HG02759 (cell line): ENCODE measurements around the gene STK11.

Experiments used
- ATAC-seq: cut with Tn5 transposase; IDR thresholded peaks from one replicate; pipeline ENCODE4 v1.9.1; 2021; ENCODE audit warnings: mild to moderate bottlenecking, moderate library complexity; ENCODE audit not compliant: unreplicated experiment

STK11 gene

GRCh38 chr19:1259876-1260748 lies 54.5 kb downstream of the STK11 start:
- peak; percentile 13 for ATAC-seq

- peak; percentile 67 for ATAC-seq
These were observed 55.4 kb downstream of the STK11 start for GRCh38 chr19:1260749-1261537.

GRCh38 chr19:1261538-1261797 lies 55.9 kb downstream of the STK11 start:
- no peak for ATAC-seq

GRCh38 chr19:1261798-1262622 lies 56.4 kb downstream of the STK11 start:
- ATAC-seq = no peak

GRCh38 chr19:1262623-1263123 lies 57.1 kb downstream of the STK11 start:
- no peak for ATAC-seq

DNA sequence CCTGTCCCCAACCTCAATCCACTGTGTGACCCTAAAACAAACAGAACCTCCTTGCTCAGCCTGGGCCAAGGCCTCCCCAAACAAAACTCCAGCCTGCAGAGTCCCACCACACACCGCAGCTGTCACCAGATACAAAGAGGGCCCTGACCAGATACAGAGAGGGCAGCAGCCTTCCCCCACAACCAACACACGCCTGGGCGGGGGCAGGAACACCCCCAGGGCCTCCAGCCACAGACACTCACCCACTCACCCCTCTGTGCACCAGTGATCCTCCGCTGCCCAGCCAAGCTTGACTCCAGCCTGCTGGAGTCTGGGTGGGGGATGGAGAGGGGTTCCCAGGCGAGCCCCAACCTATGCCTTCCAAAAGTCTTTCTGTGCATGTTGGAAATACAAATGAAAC lies 57.6 kb downstream of the STK11 start:
- ATAC-seq = no peak

DNA sequence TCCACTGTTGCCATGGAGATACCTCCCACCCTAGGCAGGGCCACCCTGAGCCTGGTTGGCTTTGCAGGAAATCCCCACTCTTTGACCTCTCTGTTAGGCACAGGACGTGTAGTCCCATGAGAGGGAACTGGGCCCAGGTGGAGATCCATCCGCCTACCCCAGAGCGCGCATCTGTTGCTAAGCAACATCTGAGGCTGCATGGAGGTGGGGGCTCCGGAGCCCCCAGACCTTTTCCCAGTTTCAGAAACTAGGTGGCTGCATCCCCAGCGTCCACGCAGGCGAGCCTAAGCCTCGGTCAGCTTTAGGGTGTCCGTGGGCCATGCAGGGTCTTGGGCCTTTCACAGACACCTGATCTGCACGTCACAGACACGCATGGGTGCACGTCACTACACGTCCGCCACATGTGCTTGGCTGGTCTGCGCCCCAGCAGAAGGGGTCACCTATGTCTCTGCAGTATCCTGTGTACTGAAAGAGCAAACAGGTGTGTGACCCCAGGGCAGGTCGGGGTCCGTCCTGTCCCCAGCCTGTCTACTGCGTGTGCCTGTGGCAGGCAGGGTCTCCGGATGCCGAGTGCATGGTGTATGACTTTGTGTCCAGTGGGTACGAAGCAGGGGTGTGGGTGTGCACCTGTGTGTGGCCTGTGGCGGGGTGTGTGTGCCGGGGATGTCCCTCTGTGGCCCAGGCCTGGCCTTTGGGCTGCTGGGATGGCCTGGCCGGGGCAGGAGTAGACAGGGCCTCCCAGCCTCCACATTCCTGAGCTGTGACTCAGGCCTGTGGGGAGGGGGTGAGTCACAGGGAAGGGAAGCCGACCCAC lies 59.4 kb downstream of the STK11 start:
- no peak for ATAC-seq

- ATAC-seq = no peak
These were observed 60.1 kb downstream of the STK11 start for GRCh38 chr19:1265615-1266128.

- ATAC-seq = peak; percentile 38
These were observed 60.7 kb downstream of the STK11 start for GRCh38 chr19:1266129-1266915.

DNA sequence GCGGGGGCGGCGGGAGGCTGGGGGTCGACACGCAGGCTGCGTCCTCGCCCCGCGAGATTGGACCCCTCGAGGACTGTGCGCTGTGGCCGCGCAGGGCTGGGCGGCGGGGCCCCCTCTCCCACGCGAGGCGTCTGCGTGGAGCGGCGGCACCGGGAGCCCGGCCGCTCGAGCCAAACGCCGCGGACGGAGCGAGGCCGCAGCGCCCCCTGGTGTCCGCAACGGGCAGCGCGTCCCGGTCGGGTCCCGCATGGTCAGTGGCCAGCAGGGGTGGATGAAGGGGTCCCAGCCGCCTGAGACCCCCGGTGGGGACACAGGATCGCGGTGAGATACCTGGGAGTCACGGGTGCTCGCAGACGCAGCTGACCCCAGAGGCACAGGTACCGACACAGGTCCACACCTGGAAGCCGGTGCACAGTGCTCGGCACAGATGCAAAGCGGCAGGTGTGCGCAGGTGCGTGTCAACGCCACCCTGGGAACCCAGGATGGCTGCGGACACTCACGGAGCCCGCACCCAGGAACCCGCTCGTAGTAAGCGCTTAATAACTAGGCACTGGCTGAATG lies 61.4 kb downstream of the STK11 start:
- ATAC-seq = peak; percentile 15

DNA sequence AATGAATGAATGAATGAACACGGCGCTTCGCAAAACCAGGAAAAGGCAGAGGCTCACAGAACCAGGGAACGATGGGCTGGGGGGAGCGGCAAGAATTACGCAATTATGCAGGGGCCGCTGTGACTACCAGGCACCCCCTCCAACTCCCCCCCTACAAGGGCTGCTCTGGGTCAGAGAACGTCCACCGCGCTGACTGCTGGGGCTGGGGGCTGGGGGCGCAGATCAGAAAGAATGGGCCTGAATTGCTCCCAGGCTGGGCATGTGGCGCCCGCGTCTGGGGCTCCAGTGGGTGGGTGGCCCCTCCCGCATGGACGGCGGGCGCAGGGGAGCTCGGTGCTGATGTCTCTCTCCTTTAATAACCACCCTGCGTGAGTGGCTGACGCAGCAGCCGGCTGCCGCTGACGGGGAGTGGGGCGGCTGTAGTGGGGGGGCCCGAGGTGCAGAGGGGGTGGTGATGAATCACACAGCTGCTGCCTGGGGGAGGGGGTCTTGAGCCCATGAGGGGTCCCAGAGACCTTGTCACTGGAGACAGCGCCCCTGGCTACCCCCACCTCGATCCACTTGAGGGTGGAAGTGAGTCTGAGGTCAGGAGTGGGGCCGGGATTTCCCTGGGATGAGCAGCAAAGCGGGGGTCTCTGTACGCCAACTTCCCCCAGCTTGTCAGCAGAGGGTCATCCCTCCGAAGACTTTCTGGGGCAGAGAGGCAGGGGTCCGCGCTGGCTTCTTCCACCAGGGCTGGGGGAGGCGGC lies 62.1 kb downstream of the STK11 start:
- ATAC-seq = no peak

DNA sequence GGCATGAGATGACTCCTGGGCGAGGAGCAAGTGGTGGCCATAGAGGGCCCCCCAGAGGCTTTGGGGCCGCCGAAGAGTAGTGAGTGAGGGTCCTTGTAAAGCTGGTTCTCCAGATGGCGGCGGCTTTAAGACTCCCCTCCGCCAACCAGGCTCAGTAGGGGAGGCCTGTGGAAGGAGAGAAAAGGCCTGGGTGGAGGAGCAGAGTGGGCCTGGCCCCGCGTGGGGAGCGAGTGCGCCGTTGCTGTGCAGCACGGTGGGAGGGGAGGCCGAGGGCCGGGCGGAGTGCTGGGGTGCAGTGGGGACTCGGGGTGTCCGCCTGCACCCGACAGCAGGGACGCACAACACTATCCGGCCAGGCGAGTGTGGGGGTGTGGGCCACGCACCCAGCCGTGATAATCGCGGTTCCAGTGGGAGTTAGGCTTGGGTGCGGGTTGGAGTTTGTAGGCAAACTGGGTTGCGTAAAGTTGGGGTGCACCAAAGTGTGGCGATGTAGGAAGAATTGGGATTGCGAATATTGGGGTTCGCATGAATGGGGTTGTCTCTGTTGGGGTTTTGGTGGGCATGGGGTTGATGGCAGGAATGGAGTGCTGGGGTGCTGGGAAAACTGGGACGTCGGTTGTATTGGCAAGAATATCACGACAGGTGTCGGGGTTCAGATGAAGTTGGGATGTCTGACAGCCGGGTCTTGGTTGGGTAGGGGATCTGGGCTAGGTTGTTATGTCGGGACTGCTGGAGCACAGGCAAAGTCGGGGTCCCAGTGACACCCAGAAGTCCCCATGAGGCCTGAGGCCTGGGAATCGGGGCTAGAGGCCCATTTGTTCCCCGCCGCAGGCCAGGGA lies 62.9 kb downstream of the STK11 start:
- no peak for ATAC-seq

- ATAC-seq = peak; percentile 54
These were observed 63.5 kb downstream of the STK11 start, which contains the start of gene CIRBP for GRCh38 chr19:1269065-1269477. Gene CIRBP (plus strand): TSS chr19:1269332. CDS start chr19:1270934, 1,602 bp downstream.

GRCh38 chr19:1269478-1270212 lies 64.1 kb downstream of the STK11 start:
- ATAC-seq = peak; percentile 37

- no peak for ATAC-seq
These were observed 64.8 kb downstream of the STK11 start for GRCh38 chr19:1270213-1270853.

DNA sequence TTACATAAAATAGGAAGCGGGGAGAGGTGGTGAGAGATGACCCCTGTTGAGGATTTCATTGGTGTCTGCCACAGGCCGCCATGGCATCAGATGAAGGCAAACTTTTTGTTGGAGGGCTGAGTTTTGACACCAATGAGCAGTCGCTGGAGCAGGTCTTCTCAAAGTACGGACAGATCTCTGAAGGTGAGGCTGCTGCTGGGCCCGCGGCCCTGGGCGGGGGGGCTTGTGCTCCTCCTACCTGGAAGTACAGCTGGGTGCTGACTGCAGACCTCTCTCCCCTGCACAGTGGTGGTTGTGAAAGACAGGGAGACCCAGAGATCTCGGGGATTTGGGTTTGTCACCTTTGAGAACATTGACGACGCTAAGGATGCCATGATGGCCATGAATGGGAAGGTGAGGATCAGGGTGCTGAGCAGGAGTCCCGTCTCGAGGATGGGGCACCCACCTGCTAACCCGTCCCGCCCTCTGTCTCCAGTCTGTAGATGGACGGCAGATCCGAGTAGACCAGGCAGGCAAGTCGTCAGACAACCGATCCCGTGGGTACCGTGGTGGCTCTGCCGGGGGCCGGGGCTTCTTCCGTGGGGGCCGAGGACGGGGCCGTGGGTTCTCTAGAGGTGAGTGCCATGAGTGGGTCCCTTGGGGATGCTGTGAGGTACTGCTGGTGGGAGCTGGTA lies 65.4 kb downstream of the STK11 start:
- no peak for ATAC-seq
